Transverse colon (tissue), 4 donors: Measurements from ENCODE around the gene ZNF594. TPM values are rescaled to one million over a fixed set of nuclear protein-coding genes. Genes with fewer than 3 reads are reported as not detected.
"Not testable (repeated sequence)": the region's sequence is repeated elsewhere in the genome, so short reads cannot be mapped to it uniquely, and the experiment has no call there.

Experiments used
- DNase-seq: peaks from one replicate; pipeline ENCODE4 v3.0.0-alpha.2; 2019
- H3K27ac ChIP-seq, 4 donors: fragments of 200-600 bp; sonication (generic); 2 replicates each; pipeline ENCODE4 v1.5.1; 2016 to 2018; ENCODE audit warnings: inconsistent platforms in 4 of 4
- H3K27me3 ChIP-seq: fragments of 200-600 bp; sonication (generic); 2 replicates; pipeline ENCODE4 v1.5.1; 2017; ENCODE audit warnings: inconsistent platforms
- H3K36me3 ChIP-seq, 4 donors: fragments of 200-600 bp; sonication (generic); 2 replicates each; pipeline ENCODE4 v1.5.1; 2017 to 2019; ENCODE audit warnings: inconsistent platforms in 4 of 4
- H3K4me1 ChIP-seq, 4 donors: fragments of 200-600 bp; sonication (generic); 2 replicates each; pipeline ENCODE4 v1.5.1; 2017 to 2020; ENCODE audit warnings: inconsistent platforms in 4 of 4
- H3K4me3 ChIP-seq, 4 donors: fragments of 200-600 bp; sonication (generic); 1 replicate in 1 of 4; 2 replicates in 3 of 4; pipeline versions ENCODE4 v1.5.1 to v1.6.1; 2017 to 2019; ENCODE audit warnings: inconsistent platforms in 4 of 4
- H3K9me3 ChIP-seq, 2 donors: fragments of 200-600 bp; sonication (generic); 2 replicates each; pipeline ENCODE4 v1.5.1; 2017 to 2019; ENCODE audit warnings: inconsistent platforms in 2 of 2
- CTCF ChIP-seq, 5 experiments: fragments of 200-600 bp in 3 of 5; fragments of 450-650 bp in 2 of 5; sonication (generic) in 3 of 5; IDR thresholded peaks; 1 replicate in 2 of 5; 2 replicates in 3 of 5; pipeline ENCODE4 v1.5.1; 2016 to 2017; ENCODE audit warnings: antibody characterized with exemption in 5 of 5, inconsistent platforms in 3 of 5, mild to moderate bottlenecking in 2 of 5, moderate library complexity in 1 of 5
- EP300 ChIP-seq: sonication (generic); formaldehyde crosslinking; IDR thresholded peaks from one replicate; pipeline ENCODE4 v1.6.1; 2017; ENCODE audit warnings: antibody characterized with exemption, low read depth
- POLR2A ChIP-seq: fragments of 450-650 bp; IDR thresholded peaks from one replicate; pipeline ENCODE4 v1.6.1; 2016; ENCODE audit warnings: antibody characterized with exemption, mild to moderate bottlenecking, moderate library complexity
- POLR2AphosphoS5 ChIP-seq, 3 donors: sonication (generic); formaldehyde crosslinking; IDR thresholded peaks; one replicate each; pipeline ENCODE4 v1.6.1; 2016; ENCODE audit warnings: antibody characterized with exemption in 3 of 3
- WGBS, 2 donors: methylation state at CpG; one replicate each; pipeline ENCODE4 v1.1.5; 2018; ENCODE audit warnings: low coverage in 1 of 2; 5-methylcytosine and 5-hydroxymethylcytosine counted together
- in situ Hi-C, 4 donors: fragments of 200-750 bp; cut with MboI; loops; one replicate each; pipeline versions ENCODE4 v1.15.0 to v1.15.1; 2017; ENCODE audit warnings: low sequenced_read_pairs in 3 of 4, low pct_ligation_motif_present in 1 of 4, low pct_unique_long_range_greater_than_20kb in 1 of 4
- intact Hi-C: fragments of 100-400 bp; cut with DNase I; formaldehyde crosslinking; loops from one replicate; pipeline ENCODE4 v1.15.1; 2023; ENCODE audit warnings: low total_unique reads
- total RNA-seq, 4 donors: library from RNA; depleted of rRNA; stranded (reverse); fragments of >200 nt; gene quantifications; one replicate each; pipeline ENCODE4 v1.1.0, GENCODE V29; 2016

ZNF594 gene
- total RNA-seq, 4 donors from 2014 or later = 1.5 to 17.0 (median 4.5) TPM

DNA sequence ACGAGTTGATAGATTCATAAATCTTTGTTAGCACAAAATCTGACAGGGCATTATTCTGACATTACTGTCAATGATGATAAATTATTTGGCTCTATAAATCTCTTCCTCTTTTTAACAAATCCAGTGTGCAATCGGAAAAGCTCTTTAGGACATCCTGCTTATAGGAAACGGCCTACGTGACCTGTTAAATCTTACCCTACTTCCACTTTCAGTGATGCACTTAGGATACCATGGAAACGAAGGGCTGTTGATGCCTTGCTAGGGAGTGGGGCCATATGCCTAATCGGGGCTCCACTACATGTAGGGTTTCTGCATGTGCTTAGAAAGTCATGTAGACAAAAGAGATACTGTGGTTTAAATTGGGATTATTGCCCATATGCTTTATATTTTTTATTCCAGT, 27.2 kb downstream of the ZNF594 start:
- in situ Hi-C loops (no loop called here), intact Hi-C loops (no loop called here)
- TF ChIP-seq EP300 = no peak
- TF ChIP-seq POLR2A = no peak
- TF ChIP-seq CTCF (IDR thresholded peaks at IDR 0.05) = no peak
- TF ChIP-seq POLR2AphosphoS5 (IDR thresholded peaks at IDR 0.05) = no peak
- Histone ChIP-seq H3K27me3 (no peaks in the 10 kb centered on the region), H3K36me3 (no peaks in the 10 kb centered on the region), H3K4me1 (peaks cover 0 to 18% (median 8%) of the 10 kb centered on the region in 4 donors), H3K4me3 (no peak overlapping the region), H3K9me3 (no peaks in the 10 kb centered on the region), H3K27ac (no peak overlapping the region)
- 81 to 85% methylated on average over 4 to 6 of the region's 6 CpGs for WGBS, 2 donors
- no peak for DNase-seq

- H3K36me3 ChIP-seq, H3K27ac ChIP-seq, H3K9me3 ChIP-seq, in situ Hi-C loops, H3K27me3 ChIP-seq, DNase-seq, H3K4me3 ChIP-seq, intact Hi-C loops: not testable (repeated sequence)
- 83% methylated on average over 3 of the region's 3 CpGs; no CpG with 5 or more reads in 1 of the 2 donors for WGBS, 2 donors
- H3K4me1 ChIP-seq = peaks cover 0 to 14% (median 7%) of the 10 kb centered on the region in 4 donors
Observed at GRCh38 chr17:5161793-5162192, 29.9 kb downstream of the ZNF594 start.

- WGBS, 2 donors = 80% methylated on average over 1 of the region's 1 CpG; no CpG with 5 or more reads in 1 of the 2 donors
- H3K36me3 ChIP-seq, H3K4me1 ChIP-seq, DNase-seq, H3K27ac ChIP-seq, H3K9me3 ChIP-seq, intact Hi-C loops, H3K4me3 ChIP-seq, H3K27me3 ChIP-seq, in situ Hi-C loops: not testable (repeated sequence)
Observed at GRCh38 chr17:5160702-5161101, 31.0 kb downstream of the ZNF594 start.

GRCh38 chr17:5146122-5146521, 45.5 kb downstream of the ZNF594 start:
- H3K27me3 ChIP-seq, H3K36me3 ChIP-seq, intact Hi-C loops, H3K4me1 ChIP-seq, H3K9me3 ChIP-seq, DNase-seq, in situ Hi-C loops, H3K4me3 ChIP-seq, H3K27ac ChIP-seq: not testable (repeated sequence)
- WGBS, 2 donors = 50 to 67% methylated on average over 1 of the region's 1 CpG

GRCh38 chr17:5142877-5143276, 48.8 kb downstream of the ZNF594 start:
- H3K27me3 ChIP-seq, H3K4me3 ChIP-seq, H3K27ac ChIP-seq, DNase-seq, H3K4me1 ChIP-seq, H3K36me3 ChIP-seq, intact Hi-C loops, in situ Hi-C loops, H3K9me3 ChIP-seq: not testable (repeated sequence)
- 83 to 93% methylated on average over 1 to 17 of the region's 18 CpGs for WGBS, 2 donors

GRCh38 chr17:5139458-5139732, 52.3 kb downstream of the ZNF594 start:
- Histone ChIP-seq H3K4me1 (no peaks in the 10 kb centered on the region), H3K4me3 (no peak overlapping the region), H3K36me3 (no peaks in the 10 kb centered on the region), H3K27ac (no peak overlapping the region), H3K27me3 (no peaks in the 10 kb centered on the region), H3K9me3 (no peaks in the 10 kb centered on the region)
- TF ChIP-seq POLR2AphosphoS5 (IDR thresholded peaks at IDR 0.05) (no peak), CTCF (IDR thresholded peaks at IDR 0.05) (no peak), EP300 (no peak), POLR2A (no peak)
- in situ Hi-C loops = no loop called here
- DNase-seq = no peak
- intact Hi-C loops = no loop called here
- WGBS, 2 donors = 95% methylated on average over 5 of the region's 5 CpGs; no CpG with 5 or more reads in 1 of the 2 donors
